GM12864 (cell line): Measurements from ENCODE around the gene NKX1-1.

ENCODE experiments used
- DNase-seq: peaks from one replicate; pipeline ENCODE4 v3.0.0-alpha.2; 2011; ENCODE audit warnings: low read depth
- H3K4me3 ChIP-seq: 2 replicates; pipeline ENCODE4 v1.5.1; 2011; ENCODE audit warnings: mild to moderate bottlenecking, low read depth, low read length, control low read depth
- CTCF ChIP-seq: IDR thresholded peaks from 2 replicates; pipeline ENCODE4 v1.5.1; 2011; ENCODE audit warnings: low read depth, mild to moderate bottlenecking, moderate library complexity, low read length, control low read depth, inconsistent platforms; ENCODE audit errors: missing control alignments

The NKX1-1 gene

DNA sequence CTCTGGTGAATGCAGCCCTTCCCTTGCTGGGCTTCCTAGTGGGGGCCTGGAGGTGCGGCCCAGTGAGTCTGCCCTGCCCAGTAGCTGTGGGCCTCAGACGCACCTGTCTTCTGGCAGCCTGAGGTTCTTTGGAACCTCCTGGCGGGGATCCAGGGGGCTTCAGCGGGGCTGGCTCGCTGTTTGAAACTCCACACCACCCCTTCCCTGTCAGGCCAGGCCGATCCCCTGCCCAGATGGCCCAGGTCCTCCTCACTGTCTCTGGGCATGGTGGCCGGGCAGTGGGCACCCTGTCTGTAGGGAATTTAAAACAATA is 10.7 kb upstream of the NKX1-1 start:
- no peak for DNase-seq
- H3K4me3 ChIP-seq = no peak overlapping the region
- TF ChIP-seq CTCF = no peak

GRCh38 chr4:1416051-1416947 is 10.1 kb upstream of the NKX1-1 start:
- H3K4me3 ChIP-seq = no peak overlapping the region
- no peak for TF ChIP-seq CTCF
- no peak for DNase-seq

GRCh38 chr4:1415681-1415981 is 9.4 kb upstream of the NKX1-1 start:
- no peak overlapping the region for H3K4me3 ChIP-seq
- TF ChIP-seq CTCF = no peak
- DNase-seq = no peak

- no peak overlapping the region for H3K4me3 ChIP-seq
Measured at GRCh38 chr4:1414831-1415680, 8.8 kb upstream of the NKX1-1 start.

DNA sequence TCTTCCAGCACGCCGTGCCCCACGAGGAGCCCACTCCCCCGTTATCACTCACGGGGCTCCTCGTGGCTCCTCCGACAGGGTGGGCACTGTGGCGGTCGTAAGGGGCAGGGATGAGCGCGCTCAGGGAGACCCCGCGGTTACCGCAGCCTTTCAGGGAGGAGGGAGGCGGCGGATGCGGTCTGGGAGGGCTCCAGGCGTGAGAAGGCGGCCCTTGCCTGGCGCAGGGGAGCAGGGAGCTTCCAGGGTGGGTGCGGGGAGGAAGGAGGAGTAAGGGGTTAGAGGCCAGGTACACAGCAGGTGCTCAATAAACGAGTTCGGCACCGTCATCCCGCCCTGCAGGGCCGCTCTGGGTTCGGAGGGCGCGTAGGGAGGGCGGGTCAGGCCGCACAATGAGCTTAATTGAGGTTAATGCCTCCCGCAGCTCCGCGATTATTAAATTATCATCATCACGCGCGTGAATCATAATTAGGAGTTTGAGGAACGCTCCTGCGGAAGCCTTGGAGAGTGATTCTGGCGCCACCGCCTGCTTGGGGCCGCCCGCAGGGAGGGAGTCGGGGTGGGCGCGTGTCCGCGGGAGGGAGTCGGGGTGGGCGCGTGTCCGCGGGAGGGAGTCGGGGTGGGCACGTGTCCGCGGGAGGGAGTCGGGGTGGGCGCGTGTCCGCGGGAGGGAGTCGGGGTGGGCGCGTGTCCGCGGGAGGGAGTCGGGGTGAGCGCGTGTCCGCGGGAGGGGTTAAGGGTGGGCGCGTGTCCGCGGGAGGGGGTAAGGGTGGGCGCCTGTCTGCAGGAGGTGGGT is 7.6 kb upstream of the NKX1-1 start:
- no peak for TF ChIP-seq CTCF
- H3K4me3 ChIP-seq = no peak overlapping the region
- DNase-seq = no peak

More at GRCh38 chr4:1414831-1415680, 8.8 kb upstream of the NKX1-1 start:
- TF ChIP-seq CTCF = no peak
- DNase-seq = no peak

DNA sequence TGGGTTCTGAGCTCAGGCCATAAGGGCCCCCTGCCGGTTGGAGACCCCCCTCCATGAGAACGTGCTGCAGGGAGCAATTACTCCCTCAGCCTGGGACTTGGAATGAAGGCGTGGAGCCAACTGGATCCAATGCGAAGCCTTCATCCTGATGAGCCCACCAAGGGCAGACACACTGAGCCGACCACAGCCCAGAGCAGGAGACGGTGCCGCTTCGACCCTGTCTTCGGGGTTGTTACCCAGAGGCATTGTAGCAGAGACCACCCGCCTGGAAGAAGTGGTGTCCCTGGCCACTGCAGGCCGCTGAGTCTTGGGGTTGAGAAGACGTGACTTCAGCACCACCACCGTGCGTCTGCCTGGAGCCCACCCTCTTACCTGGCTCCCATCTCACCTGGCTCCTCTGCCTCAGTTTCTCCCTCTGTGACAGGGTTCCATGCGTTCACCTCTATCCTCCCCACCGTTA is 7.0 kb upstream of the NKX1-1 start:
- no peak overlapping the region for H3K4me3 ChIP-seq
- no peak for DNase-seq
- no peak for TF ChIP-seq CTCF
